GM21528 (cell line): ENCODE measurements around the gene PDPK1.
A peak's percentile ranks its signal among the peaks of the same experiment; 100 is the strongest.
"Not testable (repeated sequence)": the region's sequence is repeated elsewhere in the genome, so short reads cannot be mapped to it uniquely, and the experiment has no call there.

Experiments
- ATAC-seq: cut with Tn5 transposase; IDR thresholded peaks from one replicate; pipeline ENCODE4 v1.9.1; 2021; ENCODE audit warnings: mild to moderate bottlenecking, moderate library complexity; ENCODE audit not compliant: unreplicated experiment, low FRiP score

PDPK1 gene

GRCh38 chr16:2520784-2521531 lies 16.9 kb upstream of the PDPK1 start:
- no peak for ATAC-seq

DNA sequence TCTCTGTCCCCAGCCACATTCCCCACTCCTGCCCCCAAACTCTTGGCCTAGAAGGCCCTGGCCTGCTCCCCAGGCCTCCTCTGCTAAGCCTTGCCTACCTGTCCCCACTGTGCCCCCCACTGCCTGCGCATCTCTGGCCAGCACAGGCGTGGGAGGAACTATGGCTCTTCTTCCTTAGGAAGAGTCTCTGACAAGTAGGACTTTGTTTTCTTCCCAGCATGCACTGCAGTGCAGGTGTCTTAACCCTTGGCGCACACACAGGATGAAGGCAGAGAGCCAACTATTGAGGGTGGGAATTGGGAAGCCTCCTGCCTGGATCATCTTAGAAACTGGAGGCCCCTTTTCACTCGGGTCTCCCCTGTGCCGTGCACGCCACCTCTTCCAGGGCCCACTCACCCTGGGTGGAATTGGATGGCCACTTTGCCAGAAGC lies 14.0 kb upstream of the PDPK1 start:
- no peak for ATAC-seq

DNA sequence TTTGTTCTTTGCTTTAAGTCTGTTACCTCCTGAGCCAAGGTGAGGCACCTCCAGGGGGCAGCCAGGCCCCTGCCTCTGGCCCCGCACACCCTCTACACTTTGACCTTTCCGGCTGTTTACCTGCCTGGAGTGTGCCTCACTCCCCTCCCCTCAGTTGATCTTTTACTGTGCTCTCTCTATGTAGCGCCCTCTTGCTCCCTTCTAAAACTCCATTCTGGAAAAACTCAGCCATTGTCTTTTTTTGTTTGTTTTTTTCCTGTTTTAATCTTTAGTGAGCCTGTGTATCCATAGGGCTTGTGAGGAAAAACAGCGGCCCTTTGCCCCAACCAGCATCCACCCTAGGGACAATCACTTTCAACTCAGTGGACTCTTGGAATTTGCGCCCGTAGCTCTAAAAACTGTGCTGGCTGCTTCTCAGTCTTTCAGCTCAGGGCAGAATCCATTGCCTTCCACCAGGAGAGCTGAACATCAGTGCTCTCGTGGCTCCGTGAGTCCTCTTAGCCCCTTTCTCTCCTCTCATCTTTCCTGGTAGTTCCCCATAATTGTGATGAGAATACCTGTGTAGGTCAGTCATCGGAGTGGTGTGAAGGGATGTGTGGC lies 13.4 kb upstream of the PDPK1 start:
- ATAC-seq = no peak

DNA sequence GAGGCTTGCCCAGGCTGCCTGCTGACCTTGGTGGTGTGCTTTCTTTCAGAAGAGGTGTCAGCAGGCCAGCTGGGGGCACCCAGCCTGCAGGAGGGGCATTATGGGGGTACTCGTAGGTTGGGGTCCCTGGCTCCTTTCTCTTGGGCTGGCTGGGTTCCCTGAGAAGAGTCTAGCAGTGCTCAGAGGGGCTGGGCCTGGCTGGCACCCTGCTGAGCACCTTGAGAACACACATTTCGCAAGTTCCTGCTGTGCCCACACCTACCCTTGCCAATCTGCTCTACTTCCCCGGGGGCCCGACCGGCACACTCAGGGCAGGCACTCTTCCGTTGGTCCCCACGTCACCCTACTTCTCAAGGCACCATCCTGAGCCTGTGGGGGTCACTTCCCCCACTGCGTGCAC lies 11.7 kb upstream of the PDPK1 start:
- no peak for ATAC-seq

- no peak for ATAC-seq
These were observed 10.6 kb upstream of the PDPK1 start for GRCh38 chr16:2527071-2527783.

- no peak for ATAC-seq
These were observed 10.1 kb upstream of the PDPK1 start for GRCh38 chr16:2527784-2528100.

DNA sequence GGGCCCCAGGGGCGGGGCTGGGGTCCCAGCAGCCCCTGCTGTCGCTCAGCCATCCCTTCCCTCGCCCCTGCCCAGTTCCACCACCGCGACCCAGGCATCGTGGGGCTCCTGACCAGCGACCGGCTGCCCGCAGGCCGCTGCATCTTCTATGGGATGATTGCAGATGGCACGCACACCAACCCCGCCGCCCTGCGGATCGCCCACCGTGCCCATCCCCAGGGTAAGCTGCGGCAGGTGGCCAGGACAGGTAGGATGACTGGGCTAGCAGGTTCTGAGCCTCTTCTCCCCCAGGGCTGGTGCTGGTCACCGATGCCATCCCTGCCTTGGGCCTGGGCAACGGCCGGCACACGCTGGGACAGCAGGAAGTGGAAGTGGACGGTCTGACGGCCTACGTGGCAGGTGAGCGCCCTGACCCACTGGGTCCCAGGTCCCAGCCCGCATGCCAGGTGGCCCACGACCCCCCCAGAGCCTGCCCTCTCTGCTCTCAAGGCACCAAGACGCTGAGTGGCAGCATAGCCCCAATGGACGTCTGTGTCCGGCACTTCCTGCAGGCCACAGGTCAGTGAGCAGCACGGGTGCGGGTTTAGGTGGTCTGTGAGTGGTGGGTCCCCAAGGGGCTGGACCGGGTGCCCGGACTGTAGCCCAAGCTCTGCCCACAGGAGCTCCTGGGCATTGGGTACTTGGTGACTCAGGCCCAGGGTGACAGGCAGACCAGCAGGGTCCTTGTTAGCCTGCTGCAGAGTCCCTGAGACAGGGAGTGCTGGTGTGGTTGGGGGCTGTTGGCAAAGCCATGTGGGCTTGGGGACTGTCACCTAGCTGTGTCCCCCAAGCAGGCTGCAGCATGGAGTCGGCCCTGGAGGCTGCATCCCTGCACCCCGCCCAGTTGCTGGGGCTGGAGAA lies 9.4 kb upstream of the PDPK1 start:
- no peak for ATAC-seq

DNA sequence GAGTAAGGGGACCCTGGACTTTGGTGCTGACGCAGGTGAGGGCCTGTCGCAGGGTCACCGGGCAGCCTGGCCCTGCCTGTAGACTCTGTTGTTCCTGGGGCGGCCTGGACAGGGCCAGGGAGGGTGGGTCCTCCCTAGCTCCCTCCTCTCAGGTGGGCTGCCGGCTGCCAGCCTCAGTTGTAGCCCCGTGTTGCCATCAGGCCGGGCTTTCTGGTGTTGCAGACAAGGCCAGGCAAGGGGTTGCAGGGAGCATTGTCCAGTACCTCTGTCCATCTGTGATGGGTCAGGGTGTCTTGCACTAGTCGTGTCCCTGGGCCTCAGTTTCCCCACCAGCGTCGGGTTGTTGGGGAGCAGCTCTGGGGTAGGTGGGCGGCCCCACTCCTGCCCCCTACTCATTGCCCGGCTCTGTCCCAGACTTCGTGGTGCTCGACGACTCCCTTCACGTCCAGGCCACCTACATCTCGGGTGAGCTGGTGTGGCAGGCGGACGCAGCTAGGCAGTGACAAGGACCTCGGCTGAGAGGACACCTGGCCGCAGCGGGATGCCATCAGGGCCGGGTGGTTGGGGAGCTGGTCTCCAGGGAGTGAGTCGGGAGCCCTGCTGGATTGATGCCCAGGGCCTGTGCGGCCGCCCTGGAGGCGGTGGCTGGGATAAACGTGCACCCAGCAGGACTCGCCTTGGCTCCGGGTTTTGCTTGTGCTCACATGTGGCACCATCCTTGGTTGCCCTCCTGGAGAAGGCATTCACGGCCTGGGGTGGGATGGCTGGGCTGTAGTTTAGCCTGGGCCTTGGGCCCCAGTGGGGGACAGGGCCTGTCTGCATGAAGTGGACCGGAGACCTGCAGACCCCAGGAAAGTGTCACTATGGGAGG lies 8.5 kb upstream of the PDPK1 start:
- no peak for ATAC-seq

GRCh38 chr16:2529961-2530628 lies 7.7 kb upstream of the PDPK1 start:
- ATAC-seq = no peak

DNA sequence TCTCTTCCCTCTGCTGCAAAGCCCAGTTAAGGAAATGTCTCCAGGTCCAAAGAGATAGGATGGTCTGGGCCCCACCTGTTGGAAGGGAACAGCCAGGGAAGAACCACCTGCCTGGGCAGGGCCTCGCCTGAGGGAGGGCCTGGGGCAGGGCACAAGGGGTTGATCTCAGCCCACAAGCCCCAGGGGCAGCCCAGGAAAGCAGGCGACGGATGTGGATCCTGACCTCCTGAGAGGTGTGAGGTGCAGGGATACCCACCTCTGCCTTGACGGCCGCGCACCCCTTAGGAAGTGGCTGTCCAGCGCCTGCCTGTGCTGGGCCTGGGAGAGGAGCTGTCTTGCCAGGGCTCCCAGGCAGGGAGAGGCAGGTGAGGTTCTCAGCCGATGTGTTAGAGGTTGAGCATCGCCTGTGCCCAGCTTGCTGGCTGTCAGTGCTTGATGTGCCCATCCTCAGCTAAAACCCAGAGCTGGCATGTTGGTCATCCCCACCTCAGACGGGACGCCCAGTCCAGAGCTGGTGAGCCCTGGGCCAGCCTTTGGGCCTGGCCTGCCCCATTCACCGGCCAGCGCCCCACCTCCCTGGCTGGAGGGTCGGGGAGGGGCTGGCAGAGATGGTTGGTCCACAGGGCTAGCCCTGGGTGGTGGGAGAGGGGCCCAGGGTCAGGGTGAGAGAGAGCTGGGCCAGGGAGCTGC lies 7.0 kb upstream of the PDPK1 start:
- ATAC-seq = no peak

DNA sequence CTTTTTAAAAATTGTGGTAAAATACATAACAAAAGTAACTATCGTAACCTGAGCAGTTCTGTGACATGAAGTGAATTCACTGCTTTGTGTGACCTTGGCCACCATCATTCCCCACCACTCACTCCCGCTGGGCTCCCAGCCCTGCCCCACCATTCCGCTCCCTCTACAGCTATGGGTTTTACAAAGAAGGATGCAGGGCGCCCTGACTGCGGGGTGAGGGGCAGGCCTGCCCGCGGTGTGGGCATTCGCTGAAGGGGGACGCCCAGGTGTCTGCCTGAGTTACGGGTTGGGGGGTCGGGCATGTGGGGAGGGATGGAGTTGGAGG lies 6.5 kb upstream of the PDPK1 start, which contains the start of gene CEMP1:
CEMP1 (minus strand) TSS at position 38 of the 325 bp plus-strand sequence. CDS start 335 bp downstream, outside the sequence.
- no peak for ATAC-seq

DNA sequence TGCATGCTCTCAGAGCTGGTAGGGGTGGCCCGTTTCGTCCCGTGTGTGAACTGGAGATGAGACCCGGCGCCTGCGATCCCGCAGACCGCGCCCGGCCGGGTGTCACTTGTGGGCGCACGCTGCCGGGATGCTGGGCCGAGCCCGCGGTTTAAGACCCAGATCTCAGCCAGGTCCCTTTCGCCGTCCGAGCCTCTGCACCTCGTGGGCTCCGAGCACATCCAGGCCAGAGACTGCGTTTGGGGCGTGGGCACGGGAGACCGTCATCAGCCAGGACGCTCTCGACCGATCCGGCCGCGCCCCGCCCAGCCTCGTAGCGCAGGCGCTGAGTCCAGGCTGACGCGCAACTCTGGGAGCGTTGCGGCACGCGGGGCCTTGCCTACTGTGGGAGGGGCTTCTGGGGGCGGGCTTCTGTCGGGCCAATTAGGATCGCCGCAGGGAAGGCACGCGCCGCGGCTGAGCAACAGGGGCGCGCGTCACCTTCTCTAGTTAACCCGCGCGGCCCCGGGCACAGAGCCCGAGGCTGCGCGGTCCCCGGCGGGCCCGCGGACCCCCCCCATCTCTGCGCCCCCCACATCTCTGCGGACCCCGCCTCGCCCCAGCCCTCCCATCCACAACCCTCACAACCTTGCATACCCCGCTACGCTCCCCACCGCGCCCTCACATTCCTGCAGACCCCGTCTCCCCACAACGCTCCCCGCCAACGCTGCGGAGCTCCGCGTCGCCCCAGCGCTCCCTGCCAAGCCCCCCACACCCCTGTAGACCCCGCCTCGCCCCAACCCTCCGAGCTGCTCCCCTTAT lies 5.9 kb upstream of the PDPK1 start:
- ATAC-seq = peak; percentile 69

DNA sequence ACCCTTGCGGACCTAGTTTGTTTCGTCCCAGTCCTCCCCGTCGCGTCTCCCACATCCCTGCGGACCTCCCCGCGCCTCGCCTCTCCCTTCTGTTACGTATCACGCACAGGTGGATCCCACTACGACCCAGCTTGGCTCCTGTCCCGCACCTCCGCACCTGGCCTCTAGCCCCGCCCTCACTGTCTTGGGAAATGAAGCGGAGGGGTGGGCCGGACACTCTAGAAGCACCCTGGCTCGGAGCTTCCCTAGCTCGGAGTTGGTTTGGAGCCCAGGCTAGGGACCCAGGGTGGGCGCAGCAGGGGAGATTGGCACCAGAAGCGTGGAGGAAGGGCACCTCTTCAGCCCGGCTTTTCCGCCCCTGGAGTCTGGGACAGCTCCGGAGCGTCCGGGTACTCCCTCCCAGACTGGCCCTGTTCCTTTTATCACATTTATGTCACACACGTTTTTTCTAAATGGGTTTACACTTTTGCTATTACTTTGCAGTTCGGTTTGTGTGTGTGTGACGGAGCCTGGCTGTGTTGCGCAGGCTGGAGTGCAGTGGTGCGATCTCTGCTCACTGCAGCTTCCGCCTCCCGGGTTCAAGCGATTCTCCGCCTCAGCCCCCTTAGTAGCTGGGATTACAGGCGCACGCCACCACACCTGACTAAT lies 5.2 kb upstream of the PDPK1 start:
- no peak for ATAC-seq

DNA sequence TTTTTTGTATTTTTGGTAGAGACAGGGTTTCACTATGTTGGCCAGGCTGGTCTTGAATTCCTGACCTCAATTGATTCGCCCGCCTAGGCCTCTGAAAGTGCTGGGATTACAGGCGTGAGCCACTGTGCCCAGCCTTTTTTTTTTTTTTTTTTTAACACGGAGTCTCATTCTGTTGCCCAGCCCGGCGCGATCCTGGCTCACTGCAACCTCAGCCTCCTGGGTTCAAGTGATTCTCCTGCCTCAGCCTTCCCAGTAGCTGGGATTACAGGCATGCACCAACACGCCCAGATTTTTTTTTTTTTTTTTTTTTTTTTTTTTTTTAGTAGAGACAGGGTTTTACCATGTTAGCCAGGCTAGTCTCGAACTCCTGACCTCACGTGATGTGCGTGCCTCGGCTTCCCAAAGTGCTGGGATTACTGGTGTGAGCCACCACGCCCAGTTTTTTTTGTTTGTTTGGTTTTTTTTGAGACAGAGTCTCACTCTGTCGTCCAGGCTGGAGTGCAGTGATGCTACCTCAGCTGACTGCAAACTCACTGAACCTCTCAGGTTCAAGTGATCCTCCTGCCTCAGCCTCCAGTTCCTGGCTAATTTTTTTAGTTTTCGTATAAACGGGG lies 4.6 kb upstream of the PDPK1 start:
- ATAC-seq = not testable (repeated sequence)

DNA sequence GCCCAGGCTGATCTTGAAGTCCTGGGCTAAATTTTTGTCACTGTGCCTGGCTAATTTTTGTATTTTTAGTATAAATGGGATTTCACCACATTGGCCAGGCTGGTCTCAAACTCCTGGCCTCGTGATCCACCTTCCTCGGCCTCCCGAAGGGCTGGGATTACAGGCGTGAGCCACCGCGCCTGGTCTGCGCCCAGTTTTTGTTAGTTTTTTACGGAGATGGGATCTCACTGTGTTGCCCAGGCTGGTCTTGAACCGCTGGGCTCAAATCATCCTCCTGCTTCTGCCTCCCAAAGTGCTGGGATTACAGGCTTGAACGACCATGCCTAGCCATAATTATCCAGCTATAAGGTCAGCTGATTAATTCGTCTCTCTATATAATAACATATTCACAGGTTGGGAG lies 3.9 kb upstream of the PDPK1 start:
- ATAC-seq = no peak

GRCh38 chr16:2534335-2534734 lies 3.5 kb upstream of the PDPK1 start:
- not testable (repeated sequence) for ATAC-seq

DNA sequence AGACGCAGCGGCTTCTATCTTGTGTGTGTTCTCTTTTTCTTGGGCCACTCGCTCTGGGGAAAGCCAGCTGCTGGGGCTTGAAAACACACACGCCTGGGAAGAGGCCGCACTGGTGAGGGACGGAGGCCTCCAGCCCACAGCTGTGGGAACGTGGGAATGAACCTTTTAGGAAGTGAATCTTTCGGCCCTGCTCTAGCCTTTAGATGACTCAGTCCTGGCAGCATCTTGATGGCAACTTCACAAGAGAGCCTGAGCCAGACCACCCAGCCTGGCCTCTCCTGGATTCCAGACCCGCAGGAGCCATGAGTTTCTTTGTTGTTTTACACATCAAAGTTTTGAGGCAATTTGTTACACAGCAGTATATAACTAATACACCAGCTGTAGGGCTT lies 2.2 kb upstream of the PDPK1 start:
- ATAC-seq = no peak
